Bone marrow (tissue), 2 donors: Measurements from ENCODE around the gene BUD31.
"Not testable (repeated sequence)": the region's sequence is repeated elsewhere in the genome, so short reads cannot be mapped to it uniquely, and the experiment has no call there.

Experiments used
- DNase-seq, 2 donors: peaks; one replicate each; lab custom pipeline; 2025; lab: John Stamatoyannopoulos, UW

Gene BUD31

DNA sequence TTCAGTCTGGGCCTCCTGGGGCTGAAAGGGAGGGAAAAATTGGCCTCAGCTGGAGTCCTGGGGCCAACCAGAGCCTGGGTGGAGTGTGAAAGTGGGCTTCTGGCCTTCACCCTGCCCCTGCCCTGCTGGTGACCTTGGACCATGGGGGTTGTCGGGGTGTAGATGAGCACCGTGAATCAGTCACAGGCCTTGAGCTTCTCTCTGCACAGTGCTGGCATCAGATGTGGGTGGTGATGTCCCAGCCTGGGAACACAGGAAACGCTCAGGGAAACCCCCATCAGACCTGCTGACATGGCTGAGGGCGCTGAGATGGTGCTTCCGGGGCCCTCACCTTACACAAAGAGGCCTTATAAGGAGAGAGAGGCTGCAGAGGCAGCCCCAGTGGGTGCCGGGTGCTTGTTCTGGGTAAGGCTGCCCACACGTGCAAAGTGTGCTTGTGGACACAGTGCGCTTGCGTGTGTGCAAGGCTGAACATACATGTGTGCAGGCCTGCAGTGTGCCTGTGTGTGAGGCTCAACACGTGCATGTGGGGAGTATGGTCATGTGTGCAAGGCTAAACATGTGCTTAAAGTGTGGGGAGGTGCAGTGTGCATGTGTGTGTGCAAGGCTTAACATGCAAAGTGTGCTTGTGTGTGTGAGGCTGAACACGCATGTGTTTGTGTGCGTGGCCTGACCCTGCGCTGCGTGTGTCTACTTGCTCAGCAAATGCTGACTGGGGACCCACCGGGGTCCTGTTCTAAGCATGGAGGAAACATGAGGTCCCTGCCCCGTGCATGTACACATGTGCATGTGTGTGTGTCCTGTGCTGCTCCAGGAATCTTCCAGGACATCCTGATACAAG is 27.7 kb upstream of the BUD31 start:
- no peak for DNase-seq

DNA sequence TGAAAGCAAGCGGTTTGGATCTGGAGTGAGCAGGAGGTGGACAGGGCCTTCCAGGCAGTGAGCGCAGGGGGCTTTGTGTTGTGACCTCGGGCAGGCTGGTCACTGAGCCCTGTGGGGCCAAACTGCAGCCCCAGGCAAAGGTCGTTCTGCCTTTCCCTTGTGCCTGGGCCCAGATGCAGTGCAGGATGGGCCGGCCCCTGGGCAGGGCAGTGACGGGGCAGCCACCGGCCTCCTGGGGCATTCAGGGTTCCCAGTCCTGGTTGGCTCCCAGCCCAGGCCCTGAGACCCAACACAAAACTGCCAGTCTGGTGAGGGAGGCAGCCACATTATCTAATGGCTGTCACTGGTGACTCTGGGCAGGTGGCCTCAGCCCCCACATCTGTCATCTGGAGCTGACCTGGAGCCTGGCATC is 27.1 kb upstream of the BUD31 start:
- DNase-seq = no peak

DNA sequence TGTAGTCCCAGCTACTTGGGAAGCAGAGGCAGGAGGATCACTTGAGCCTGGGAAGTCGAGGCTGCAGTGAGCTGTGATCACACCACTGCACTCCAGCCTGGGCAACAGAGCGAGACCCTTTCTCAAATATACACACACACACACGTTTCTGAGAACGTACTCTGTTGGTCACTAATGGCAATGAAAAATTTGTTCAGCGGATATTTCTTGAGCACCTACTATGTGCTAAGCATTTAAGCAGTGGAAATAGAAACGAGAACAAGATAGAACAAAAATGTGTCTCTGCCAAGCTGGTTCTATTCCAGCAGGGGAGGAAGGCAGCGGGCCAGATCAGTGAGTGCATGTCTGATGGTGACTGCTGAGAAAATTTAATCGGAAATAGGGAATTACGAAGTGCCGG is 25.6 kb upstream of the BUD31 start:
- DNase-seq = no peak

DNA sequence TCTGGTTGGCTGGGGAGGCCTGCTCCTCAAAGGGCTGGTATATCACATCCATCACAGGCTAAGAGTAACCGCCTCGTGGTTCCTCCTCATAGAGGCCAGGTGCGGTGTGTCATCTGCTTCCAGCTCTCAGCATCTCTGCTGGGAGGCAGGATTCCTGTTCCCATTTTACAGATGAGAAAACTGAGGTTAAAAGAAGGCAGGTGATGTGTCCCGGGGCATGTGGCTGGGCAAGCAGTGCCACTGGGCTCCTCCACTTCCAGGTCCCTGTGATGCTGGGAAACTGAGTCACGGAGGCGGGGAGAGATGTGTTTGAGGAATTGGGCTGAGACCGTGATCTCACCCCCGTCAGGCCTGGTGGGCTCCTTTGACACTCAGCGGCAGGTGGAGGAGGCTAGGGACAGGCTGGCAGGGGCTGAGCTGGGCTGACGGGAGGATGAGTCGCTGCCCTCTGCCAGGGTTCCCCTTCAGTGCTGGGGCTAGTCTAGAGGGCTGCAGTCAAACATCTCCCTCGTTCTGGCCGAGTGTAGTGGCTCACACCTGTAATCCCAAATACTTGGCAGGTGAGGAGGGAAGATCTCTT is 24.9 kb upstream of the BUD31 start:
- no peak for DNase-seq

DNA sequence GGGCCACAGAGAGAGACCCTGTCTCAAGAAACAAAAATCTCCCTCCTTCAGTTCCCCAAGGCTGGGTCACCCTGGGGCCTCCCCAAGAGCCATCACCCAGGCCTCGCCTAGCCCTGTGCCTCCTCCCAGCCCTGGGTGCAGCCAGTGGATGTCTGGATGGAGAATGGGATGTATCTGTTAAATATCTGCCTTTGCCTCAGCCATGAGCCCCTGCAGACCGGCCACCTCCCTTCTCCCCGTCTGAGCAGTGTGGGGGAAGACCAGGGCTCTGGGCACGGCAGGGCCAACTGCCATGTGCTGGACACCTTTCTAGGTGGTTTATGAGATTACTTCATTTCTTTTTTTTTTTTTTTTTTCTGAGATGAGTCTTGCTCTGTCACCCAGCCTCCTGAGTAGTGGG is 24.2 kb upstream of the BUD31 start:
- DNase-seq = no peak

DNA sequence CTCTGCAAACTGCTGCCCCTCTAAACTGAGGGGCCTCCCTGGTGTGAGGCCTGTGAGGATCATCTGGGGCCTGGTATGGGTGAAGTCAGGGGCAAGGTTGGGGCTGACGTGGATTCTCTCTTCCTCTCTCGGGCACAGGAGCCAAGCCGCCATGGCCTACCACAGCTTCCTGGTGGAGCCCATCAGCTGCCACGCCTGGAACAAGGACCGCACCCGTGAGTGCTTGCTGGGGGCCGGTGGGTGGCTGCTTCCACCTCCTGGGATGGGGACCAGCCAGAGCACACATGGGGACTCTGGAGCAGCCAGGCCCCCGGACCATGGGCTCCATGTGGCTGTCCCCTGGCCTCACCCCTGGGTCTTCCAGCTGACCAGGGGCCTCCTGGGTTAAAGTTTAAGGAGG is 23.2 kb upstream of the BUD31 start:
- DNase-seq = no peak

DNA sequence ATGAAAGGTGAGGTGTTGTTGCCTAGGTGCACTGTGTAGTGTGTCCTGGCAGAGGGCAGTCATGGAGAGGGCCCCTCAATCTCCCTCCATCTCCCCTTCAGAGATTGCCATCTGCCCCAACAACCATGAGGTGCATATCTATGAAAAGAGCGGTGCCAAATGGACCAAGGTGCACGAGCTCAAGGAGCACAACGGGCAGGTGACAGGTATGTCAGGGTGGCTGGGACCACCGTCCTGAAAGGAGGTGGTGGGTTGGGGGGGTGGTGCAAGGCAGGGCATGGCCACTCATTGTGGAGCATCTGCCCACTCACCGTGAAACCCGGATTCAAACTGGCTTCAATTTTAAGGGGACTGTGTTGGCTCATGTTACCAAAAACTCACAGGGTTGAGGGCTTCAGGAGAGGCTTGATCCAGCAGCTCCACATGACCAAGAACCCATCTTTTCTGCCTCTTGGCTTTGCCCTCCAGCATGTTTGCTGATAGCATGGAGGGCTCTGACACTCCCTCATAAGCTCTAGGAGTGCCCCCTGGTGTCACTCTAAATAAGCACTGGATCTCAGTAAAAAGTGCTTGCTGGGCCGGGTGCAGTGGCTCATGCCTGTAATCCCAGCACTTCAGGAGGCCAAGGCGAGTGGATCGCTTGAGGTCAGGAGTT is 22.1 kb upstream of the BUD31 start:
- peak in 1 of 2 donors; percentile 41 for DNase-seq

DNA sequence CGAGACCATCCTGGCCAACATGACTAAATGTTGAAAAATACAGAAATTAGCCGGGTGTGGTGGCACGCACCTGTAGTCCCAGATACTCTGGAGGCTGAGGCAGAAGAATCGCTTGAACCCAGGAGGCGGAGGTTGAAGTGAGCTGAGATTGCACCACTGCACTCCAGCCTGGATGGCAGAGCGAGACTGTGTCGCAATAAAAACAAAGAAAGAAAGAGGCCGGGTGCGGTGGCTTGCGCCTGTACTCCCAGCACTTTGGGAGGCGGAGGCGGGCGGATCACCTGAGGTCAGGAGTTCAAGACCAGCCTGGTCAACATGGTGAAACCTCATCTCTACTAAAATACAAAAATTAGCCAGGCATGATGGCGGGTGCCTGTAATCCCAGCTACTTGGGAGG is 21.5 kb upstream of the BUD31 start:
- not testable (repeated sequence) for DNase-seq

DNA sequence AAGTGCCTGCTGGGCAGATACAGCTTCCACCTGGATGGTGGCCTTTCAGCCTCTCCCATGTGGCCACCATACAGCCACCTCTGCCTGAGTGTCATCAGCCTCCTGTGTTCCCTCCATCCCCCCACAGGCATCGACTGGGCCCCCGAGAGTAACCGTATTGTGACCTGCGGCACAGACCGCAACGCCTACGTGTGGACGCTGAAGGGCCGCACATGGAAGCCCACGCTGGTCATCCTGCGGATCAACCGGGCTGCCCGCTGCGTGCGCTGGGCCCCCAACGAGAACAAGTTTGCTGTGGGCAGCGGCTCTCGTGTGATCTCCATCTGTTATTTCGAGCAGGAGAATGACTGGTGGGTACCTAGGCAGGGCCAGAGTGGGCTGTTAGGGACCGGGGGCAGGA is 20.9 kb upstream of the BUD31 start:
- no peak for DNase-seq

DNA sequence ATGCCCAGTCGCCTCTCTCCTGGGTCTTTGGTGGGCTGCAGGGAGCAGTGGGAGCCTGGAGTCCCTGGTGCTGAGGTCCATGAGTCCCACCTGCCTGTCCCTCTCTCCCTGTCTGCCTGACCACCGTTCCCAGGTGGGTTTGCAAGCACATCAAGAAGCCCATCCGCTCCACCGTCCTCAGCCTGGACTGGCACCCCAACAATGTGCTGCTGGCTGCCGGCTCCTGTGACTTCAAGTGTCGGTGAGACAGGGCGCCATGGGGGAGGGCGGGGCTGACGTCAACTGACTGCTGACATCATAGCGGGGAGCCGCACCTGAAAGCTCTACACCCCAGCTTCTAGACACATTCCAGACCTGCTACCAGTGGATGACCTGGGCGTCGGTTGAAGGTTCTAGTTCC is 19.0 kb upstream of the BUD31 start:
- DNase-seq = no peak

DNA sequence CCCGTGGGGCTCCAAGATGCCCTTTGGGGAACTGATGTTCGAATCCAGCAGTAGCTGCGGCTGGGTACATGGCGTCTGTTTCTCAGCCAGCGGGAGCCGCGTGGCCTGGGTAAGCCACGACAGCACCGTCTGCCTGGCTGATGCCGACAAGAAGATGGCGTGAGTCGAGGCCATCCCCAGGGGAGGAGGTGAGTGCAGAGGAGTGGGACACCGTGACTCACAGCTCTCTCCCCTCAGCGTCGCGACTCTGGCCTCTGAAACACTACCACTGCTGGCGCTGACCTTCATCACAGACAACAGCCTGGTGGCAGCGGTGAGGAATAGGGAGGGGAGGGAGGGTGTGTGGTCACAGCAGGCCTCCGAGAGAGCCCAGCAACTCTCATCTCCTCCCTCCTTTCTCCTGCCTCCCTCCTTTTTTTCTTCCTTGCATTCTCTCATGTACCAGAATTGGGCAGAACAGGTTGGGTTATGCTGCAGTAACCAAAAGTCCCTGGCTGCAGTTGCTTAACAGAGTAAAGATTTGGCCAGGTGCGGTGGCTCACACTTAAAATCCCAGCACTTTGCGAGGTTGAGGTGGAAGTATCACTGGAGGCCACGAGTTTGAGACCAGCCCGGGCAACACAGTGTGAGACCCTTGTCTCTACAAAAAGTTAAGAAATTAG is 17.7 kb upstream of the BUD31 start:
- DNase-seq = no peak

DNA sequence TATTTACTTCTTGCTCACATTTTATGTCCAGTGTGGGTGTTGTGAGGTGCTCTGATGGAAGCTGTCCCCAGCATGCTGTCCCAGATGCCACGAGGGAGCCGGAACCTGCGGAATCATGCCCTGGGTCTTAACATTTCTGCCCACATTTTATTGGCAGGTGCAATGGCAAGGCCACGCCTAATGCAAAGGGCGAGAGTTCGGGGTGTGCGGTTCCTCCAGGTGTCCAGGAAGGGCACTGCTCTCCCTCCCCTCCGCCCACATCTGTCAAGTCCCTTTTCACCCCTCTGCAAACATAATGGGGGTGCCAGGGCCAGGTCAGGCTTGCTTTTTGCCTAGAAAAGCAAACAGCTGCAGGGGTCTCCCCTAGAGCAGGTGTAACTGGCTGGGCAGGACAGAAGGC is 16.7 kb upstream of the BUD31 start:
- DNase-seq = no peak

DNA sequence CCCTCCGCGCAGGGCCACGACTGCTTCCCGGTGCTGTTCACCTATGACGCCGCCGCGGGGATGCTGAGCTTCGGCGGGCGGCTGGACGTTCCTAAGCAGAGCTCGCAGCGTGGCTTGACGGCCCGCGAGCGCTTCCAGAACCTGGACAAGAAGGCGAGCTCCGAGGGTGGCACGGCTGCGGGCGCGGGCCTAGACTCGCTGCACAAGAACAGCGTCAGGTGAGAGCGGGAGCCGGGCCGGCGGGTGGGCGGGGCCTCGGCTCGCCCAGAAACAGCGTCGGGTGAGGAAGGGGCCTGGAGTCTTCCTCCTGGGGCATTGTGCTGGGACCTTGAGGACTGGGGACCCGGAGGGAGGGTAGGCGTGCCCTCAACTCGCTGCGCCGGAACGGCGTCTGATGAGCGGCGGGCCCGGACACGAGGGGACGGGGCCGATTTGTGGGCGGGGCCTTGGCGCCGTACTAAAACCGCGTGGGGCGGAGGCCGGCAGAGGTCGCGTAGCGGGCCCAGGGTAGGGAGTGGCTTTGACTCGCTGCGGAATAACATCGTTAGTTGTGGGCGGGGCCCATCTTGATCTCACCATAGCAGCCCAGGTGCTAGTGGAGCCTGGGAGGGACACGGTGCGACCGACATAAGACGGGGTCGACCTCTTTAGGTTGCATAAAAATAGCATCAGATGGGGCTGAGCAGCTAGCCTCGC is 16.0 kb upstream of the BUD31 start:
- no peak for DNase-seq

DNA sequence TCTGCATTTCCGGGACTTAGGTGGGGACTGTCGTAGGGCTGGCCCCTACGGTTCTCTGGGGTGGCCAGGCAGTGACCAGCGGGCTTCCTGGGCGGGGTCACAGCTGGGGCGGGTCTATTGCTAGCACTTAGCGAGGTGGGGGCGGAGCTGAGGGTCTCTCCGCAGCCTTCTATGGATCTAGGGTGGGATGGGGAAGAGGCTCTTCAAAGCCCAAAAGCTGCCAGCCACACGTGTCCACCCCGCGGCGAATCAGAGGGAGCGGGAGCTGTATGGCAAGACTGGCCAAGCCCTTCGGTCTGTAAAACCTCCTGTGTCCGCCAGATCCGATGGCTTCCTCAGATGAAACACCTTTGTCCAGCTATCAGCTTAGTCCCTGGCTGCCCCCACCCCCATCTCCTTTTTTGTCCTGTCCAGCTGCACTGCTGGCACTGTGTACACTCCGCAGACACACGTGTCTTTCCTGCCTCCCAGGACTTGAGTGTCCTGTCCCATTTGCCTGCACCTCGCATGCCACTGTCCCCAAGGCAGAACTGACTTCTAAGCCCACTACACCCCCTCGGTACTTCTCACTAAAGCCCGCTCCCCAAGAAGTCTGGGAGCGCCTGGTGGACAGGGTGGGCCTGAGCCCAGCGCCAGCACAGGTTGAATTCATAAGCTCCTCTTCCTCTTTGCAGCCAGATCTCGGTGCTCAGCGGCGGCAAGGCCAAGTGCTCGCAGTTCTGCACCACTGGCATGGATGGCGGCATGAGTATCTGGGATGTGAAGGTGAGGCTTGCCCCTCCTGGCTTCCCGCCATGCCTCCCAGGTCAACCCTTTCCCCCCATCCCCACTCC is 15.2 kb upstream of the BUD31 start:
- no peak for DNase-seq

DNA sequence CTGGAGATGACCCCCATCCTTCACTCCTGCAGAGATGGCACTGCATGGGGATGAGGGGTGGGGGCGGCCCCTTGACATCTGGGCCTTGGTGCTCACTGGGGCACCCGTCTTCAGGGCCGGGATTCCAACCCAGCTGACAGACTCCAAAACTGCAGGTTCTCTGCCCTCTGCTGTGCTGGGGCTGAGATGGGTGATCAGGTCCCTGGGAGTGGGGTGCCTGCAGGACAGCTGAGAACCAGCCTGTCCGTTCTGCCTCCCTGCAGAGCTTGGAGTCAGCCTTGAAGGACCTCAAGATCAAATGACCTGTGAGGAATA is 14.6 kb upstream of the BUD31 start:
- DNase-seq = no peak

DNA sequence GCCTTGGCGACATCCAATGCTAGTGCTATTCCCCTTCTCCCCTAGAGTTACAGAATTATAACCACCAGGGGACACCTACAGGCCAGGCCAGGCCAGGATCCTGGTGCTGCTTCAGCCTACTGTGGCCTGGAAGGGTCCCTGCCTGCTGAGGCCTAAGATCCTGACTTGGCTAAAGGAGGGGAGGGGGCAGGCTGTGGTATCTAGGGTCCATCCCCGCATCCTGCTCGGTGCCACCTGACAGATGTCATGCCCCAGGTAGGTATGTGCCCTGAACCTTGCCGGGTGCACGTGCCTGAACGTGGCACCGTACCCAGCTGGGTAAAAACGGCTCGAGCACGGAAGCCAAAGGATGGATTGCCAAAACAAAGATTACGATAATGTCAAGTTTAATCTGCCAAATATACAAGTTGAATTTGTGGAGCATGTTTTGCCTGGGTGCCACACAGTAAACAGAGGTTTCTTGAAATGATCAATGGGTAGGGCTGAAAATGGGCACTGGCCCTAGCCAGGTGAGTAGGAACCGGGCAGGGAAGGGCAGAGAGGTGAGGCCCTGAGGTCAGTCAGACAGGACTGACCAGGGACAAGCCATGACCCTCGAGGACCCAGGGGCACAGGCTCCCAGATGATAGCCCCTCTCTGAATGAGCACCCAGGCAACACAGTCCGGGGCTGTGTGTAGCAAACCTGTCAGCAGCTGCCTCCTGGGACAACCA is 13.0 kb upstream of the BUD31 start:
- no peak for DNase-seq

DNA sequence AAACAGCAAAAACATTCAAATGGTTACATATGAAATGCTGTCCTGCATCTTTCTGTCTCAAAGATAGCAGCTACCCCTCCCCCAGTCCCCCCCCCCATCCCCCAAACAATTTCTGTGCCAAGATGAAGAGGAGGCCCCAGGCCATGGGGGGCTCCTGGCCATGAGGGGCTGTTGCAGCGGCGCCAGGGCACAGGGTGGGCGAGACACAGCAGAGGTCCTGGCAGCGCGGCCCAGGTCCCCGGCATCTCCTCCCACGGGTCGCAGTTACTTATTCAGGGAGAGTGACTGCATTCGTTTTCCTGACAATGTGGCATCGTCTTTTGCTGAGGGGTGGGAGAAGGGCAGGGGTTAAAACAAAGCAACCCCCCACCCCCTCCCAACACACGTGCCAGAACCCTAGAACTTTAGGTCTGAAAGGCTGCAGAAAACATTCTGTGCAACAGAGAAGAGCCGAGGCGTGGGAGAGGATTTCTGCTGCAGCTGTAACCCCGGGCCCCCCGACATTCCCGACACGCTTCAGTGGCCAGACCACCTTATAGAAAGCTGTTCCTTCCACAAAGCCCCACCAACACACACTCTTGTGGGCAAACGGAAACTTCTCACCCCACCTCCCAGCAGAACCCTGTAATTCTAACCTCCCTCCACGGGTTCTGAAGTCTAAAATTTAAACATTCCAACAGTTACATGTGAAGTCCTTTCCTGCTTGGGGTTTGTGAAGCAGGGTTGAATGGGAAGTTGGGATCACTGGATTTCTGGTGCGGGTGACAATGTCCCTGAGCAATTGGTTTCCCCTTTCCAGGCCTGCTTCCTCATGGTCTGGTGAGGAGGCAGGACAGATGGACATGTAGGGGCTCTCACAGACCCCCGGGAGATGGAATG is 12.1 kb upstream of the BUD31 start:
- DNase-seq = no peak

DNA sequence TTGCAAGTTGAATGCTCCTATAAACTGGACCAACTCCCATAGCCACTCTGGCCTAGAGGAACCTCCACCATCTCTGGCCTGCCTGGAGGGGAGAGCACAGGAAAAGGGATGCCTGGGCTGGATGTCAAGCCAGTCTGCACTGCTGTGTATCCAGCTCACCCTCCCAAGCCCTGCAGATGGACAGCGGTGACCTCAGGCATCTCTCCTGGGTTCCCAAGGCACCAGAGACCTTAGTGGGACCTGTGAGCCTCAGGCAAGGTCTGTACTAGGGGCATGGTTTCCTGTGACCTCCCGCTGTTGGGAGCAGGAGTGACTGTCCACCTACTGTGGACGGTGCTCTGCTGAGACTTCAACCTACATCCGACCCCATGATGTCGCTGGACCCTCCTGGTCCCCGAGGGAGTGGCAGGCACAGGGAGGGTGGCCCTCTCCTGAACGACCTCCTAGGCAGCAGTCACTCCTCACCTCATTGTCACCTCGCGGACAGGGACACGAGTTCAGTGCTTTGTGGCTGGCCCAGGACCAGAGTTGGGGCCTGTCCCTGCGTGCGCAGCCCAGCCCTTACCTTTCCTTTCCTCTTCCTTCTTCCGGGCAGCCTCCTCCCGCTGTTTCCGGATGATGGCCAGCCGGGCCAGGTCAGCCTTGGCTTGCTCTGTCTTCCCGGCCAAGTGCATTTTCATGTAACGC is 11.3 kb upstream of the BUD31 start:
- no peak for DNase-seq

DNA sequence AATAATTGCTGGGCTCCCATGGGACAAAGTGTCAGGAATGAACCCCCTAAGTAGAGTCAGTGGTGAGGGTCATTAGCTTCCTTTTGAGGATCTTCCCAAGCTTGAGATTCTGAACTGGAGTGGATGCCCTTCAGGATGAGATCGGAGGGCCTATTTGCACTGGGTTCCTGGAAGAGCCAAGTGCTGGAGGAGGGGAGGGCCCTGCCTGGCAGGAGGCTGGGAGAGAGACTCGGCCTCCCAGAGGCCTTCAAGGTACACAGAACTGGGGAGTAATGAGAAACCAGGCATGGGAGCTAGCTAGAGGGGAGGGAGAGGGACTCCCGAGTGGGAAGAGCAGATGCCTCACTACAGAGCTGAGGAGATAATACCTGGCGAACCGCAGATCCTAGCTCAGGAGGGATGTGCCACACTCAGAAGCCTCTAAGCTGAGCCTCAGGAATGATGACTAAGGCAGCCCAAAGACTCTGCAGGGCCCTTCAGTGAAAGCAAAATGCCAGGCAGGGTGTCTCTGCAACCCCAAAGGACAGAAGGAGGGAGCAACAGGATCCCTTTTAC is 9.8 kb upstream of the BUD31 start:
- no peak for DNase-seq
